Osteoblast (primary cell): Measurements from ENCODE around the gene TRMT61A. TPM values are rescaled to one million over a fixed set of nuclear protein-coding genes. Genes with fewer than 3 reads are reported as not detected.

Experiments used
- DNase-seq: peaks from one replicate; pipeline ENCODE4 v3.0.0; 2011; ENCODE audit warnings: low spot score, mixed read lengths; ENCODE audit not compliant: insufficient read length; ENCODE audit errors: missing footprints
- H2AFZ ChIP-seq: 2 replicates; pipeline ENCODE4 v1.6.0; 2011; ENCODE audit warnings: mild to moderate bottlenecking, low read length
- H3K27ac ChIP-seq: 2 replicates; pipeline ENCODE4 v1.5.1; 2011; ENCODE audit warnings: mild to moderate bottlenecking, low read depth, low read length, moderate library complexity
- H3K27me3 ChIP-seq: 2 replicates; pipeline ENCODE4 v1.6.0; 2012; ENCODE audit warnings: mild to moderate bottlenecking, control low read depth, inconsistent platforms, low read length, moderate library complexity; ENCODE audit not compliant: insufficient read depth
- H3K36me3 ChIP-seq: 2 replicates; pipeline ENCODE4 v1.5.1; 2011; ENCODE audit warnings: mild to moderate bottlenecking, low read length, control low read depth, moderate library complexity; ENCODE audit not compliant: insufficient read depth
- H3K4me1 ChIP-seq: 2 replicates; pipeline ENCODE4 v1.5.1; 2011; ENCODE audit warnings: mild to moderate bottlenecking, low read length, control low read depth, moderate library complexity; ENCODE audit not compliant: insufficient read depth
- H3K4me2 ChIP-seq: 2 replicates; pipeline ENCODE4 v1.6.0; 2011; ENCODE audit warnings: mild to moderate bottlenecking, low read length; ENCODE audit not compliant: insufficient read depth
- H3K4me3 ChIP-seq: fragments of 200-600 bp; sonication (generic); 3 replicates; pipeline ENCODE4 v1.5.1; 2012; ENCODE audit warnings: mild to moderate bottlenecking, low read length, inconsistent platforms; ENCODE audit not compliant: insufficient read depth
- H3K79me2 ChIP-seq: 2 replicates; pipeline ENCODE4 v1.6.0; 2012; ENCODE audit warnings: mild to moderate bottlenecking, low read length, control low read depth, inconsistent platforms; ENCODE audit not compliant: insufficient read depth
- H3K9me3 ChIP-seq: 2 replicates; pipeline ENCODE4 v1.5.1; 2011; ENCODE audit warnings: low read depth, low read length, control low read depth
- H4K20me1 ChIP-seq: 2 replicates; pipeline ENCODE4 v1.6.0; 2012; ENCODE audit warnings: mild to moderate bottlenecking, low read length, control low read depth; ENCODE audit not compliant: insufficient read depth
- total RNA-seq: library from RNA; depleted of rRNA; stranded (reverse); fragments of >200 nt; gene quantifications from 2 replicates; pipeline ENCODE4 v1.2.3, GENCODE V29; 2012
- TF ChIP-seq, protein P1 (sequence below): IDR thresholded peaks from 2 replicates; pipeline ENCODE4 v1.5.1; 2011; ENCODE audit warnings: mild to moderate bottlenecking, low read depth, low read length, moderate library complexity; ENCODE audit errors: extremely low read depth

Gene TRMT61A
- total RNA-seq, 1 donor: 9.0 TPM

GRCh38 chr14:103568952-103569351, 40.0 kb downstream of the TRMT61A start:
- TF ChIP-seq, protein P1, sequence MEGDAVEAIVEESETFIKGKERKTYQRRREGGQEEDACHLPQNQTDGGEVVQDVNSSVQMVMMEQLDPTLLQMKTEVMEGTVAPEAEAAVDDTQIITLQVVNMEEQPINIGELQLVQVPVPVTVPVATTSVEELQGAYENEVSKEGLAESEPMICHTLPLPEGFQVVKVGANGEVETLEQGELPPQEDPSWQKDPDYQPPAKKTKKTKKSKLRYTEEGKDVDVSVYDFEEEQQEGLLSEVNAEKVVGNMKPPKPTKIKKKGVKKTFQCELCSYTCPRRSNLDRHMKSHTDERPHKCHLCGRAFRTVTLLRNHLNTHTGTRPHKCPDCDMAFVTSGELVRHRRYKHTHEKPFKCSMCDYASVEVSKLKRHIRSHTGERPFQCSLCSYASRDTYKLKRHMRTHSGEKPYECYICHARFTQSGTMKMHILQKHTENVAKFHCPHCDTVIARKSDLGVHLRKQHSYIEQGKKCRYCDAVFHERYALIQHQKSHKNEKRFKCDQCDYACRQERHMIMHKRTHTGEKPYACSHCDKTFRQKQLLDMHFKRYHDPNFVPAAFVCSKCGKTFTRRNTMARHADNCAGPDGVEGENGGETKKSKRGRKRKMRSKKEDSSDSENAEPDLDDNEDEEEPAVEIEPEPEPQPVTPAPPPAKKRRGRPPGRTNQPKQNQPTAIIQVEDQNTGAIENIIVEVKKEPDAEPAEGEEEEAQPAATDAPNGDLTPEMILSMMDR: no peak

DNA sequence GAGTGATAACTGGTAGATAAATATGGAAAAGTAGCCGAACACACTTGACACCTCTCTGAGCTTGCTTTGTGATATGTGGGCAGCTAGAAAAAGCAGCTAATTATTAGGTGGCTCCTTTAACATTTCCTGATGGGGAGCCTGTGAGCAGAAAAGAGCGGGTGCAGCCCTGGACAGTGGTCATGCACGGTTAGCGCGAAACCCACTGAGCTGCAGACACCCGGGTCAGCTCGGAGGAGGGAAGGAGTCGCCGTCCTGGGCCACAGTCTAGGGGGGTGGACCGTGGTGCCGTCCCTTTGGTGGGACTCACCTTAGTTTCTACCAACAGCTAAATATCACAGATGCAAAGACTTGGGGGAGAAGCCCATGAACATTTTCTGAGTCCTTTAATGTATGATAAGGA, 40.4 kb downstream of the TRMT61A start:
- no peak for DNase-seq
- Histone ChIP-seq H3K4me3 (no peak overlapping the region), H3K4me1 (no peaks in the 10 kb centered on the region), H3K27ac (no peak overlapping the region), H3K4me2 (peak overlapping the region; percentile 1), H2AFZ (no peak overlapping the region), H3K9me3 (no peaks in the 10 kb centered on the region), H4K20me1 (peaks cover 24% of the 10 kb centered on the region), H3K27me3 (no peaks in the 10 kb centered on the region), H3K36me3 (peaks cover 19% of the 10 kb centered on the region), H3K79me2 (peaks cover 80% of the 10 kb centered on the region)
- TF ChIP-seq, protein P1: no peak

More at GRCh38 chr14:103568952-103569351, 40.0 kb downstream of the TRMT61A start:
- H3K4me2 ChIP-seq: peak overlapping the region; percentile 1
- peaks cover 24% of the 10 kb centered on the region for H4K20me1 ChIP-seq
- peaks cover 80% of the 10 kb centered on the region for H3K79me2 ChIP-seq
- DNase-seq: no peak
- no peaks in the 10 kb centered on the region for H3K9me3 ChIP-seq
- no peak overlapping the region for H3K27ac ChIP-seq
- H2AFZ ChIP-seq: no peak overlapping the region
- no peaks in the 10 kb centered on the region for H3K27me3 ChIP-seq
- H3K4me1 ChIP-seq: peaks cover 4% of the 10 kb centered on the region
- H3K36me3 ChIP-seq: peaks cover 15% of the 10 kb centered on the region
- H3K4me3 ChIP-seq: no peak overlapping the region

DNA sequence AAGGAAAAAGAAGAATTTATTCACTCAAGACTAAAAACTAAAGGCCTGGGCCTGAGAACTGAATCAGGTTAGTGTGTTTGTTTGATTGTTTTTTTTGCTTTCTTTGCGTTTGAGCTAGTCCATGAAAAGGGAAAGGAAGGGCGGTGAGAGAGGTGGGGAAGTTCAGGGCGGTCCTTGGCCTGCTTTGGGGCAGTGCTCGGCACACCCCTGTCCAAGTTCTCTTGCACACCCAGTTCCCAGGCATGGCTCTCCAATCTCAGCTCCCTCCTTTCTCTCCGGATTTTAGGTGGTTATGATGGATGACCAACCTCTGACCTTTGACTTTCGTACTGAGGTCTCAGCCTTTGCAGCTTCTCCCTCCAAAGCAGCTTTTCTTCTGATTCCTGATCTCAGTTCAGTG, 45.1 kb downstream of the TRMT61A start:
- Histone ChIP-seq H3K27me3 (no peaks in the 10 kb centered on the region), H3K36me3 (peaks cover 30% of the 10 kb centered on the region), H3K4me2 (no peak overlapping the region), H3K27ac (no peak overlapping the region), H4K20me1 (peaks cover 5% of the 10 kb centered on the region), H3K4me3 (no peak overlapping the region), H3K79me2 (peaks cover 66% of the 10 kb centered on the region), H2AFZ (no peak overlapping the region), H3K9me3 (no peaks in the 10 kb centered on the region), H3K4me1 (peaks cover 11% of the 10 kb centered on the region)
- TF ChIP-seq, protein P1: no peak
- no peak for DNase-seq

DNA sequence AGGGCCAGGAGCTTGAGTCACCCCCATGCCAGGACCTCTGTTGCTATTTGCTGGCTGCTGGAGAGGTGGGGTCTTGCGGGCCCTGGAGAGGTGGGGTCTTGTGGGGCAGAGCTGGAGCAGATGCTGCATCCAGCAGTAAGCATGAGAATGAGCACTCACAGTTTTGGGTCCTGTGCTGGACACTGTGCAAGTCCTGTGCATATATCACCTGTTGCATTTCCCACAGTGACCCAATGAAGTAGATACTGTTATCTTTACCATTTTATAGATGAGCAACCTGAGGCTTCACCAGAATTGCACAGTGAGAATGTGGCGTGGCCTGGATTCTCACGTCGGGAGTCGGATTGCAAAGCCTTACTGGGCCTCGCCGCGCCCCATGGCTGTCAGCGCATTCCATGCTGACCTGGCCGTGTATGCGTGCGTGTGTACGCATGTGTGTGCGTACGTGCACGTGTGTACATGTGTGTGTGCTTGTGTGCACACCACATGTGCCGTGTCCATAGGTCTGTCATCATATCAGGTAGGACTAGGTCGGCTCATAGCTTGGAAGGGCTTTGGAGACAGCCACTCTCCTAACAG, 45.8 kb downstream of the TRMT61A start:
- H3K27me3 ChIP-seq: no peaks in the 10 kb centered on the region
- H3K79me2 ChIP-seq: peaks cover 59% of the 10 kb centered on the region
- H3K4me2 ChIP-seq: no peak overlapping the region
- H4K20me1 ChIP-seq: peaks cover 4% of the 10 kb centered on the region
- H3K4me1 ChIP-seq: peaks cover 11% of the 10 kb centered on the region
- H2AFZ ChIP-seq: no peak overlapping the region
- TF ChIP-seq, protein P1: no peak
- no peak overlapping the region for H3K27ac ChIP-seq
- H3K9me3 ChIP-seq: no peaks in the 10 kb centered on the region
- no peak for DNase-seq
- peaks cover 32% of the 10 kb centered on the region for H3K36me3 ChIP-seq
- no peak overlapping the region for H3K4me3 ChIP-seq
